ENCODE measurements around the gene CLEC4M.
A peak's percentile ranks its signal among the peaks of the same experiment; 100 is the strongest.
"Not testable (repeated sequence)": the region's sequence is repeated elsewhere in the genome, so short reads cannot be mapped to it uniquely, and the experiment has no call there.

CLEC4M gene

GRCh38 chr19:7772752-7773291 is 9.8 kb downstream of the CLEC4M start:
- no peak for DNase-seq (ENCODE audit: low read depth, low spot score)

GRCh38 chr19:7773841-7774240 is 10.8 kb downstream of the CLEC4M start:
- no peak for DNase-seq (ENCODE audit: low read depth, low spot score)

- DNase-seq (ENCODE audit: low read depth, low spot score), result no peak
Measured at GRCh38 chr19:7775761-7776160, 12.7 kb downstream of the CLEC4M start.

GRCh38 chr19:7778081-7778480 is 15.0 kb downstream of the CLEC4M start:
- no peak for DNase-seq (ENCODE audit: low read depth, low spot score)

- DNase-seq (ENCODE audit: low read depth, low spot score), result no peak
Measured at GRCh38 chr19:7779631-7780486, 16.8 kb downstream of the CLEC4M start.

GRCh38 chr19:7781157-7781556 is 18.1 kb downstream of the CLEC4M start:
- no peak for DNase-seq (ENCODE audit: low read depth, low spot score)

GRCh38 chr19:7783991-7784423 is 21.0 kb downstream of the CLEC4M start:
- DNase-seq (ENCODE audit: low read depth, low spot score), result no peak

GRCh38 chr19:7784856-7785255 is 21.8 kb downstream of the CLEC4M start:
- no peak for DNase-seq (ENCODE audit: low read depth, low spot score)

GRCh38 chr19:7787141-7787540 is 24.1 kb downstream of the CLEC4M start:
- no peak for DNase-seq (ENCODE audit: low read depth, low spot score)

- DNase-seq (ENCODE audit: low read depth, low spot score), result no peak
Measured at GRCh38 chr19:7787602-7788177, 24.6 kb downstream of the CLEC4M start.

- no peak for DNase-seq (ENCODE audit: low read depth, low spot score)
Measured at GRCh38 chr19:7788178-7788932, 25.3 kb downstream of the CLEC4M start.

- no peak for DNase-seq (ENCODE audit: low read depth, low spot score)
Measured at GRCh38 chr19:7788933-7789323, 25.9 kb downstream of the CLEC4M start.

- DNase-seq (ENCODE audit: low read depth, low spot score), result no peak
Measured at GRCh38 chr19:7789447-7789846, 26.4 kb downstream of the CLEC4M start.

- no peak for DNase-seq (ENCODE audit: low read depth, low spot score)
Measured at GRCh38 chr19:7790416-7790815, 27.4 kb downstream of the CLEC4M start.

GRCh38 chr19:7792281-7792680 is 29.2 kb downstream of the CLEC4M start:
- no peak for DNase-seq (ENCODE audit: low read depth, low spot score)

- not testable (repeated sequence) for DNase-seq (ENCODE audit: low read depth, low spot score)
Measured at GRCh38 chr19:7792701-7793100, 29.7 kb downstream of the CLEC4M start.

GRCh38 chr19:7793493-7793892 is 30.4 kb downstream of the CLEC4M start:
- no peak for DNase-seq (ENCODE audit: low read depth, low spot score)

- no peak for DNase-seq (ENCODE audit: low read depth, low spot score)
Measured at GRCh38 chr19:7795555-7796161, 32.6 kb downstream of the CLEC4M start.

GRCh38 chr19:7799640-7800355 is 36.8 kb downstream of the CLEC4M start:
- DNase-seq (ENCODE audit: low read depth, low spot score), result peak; percentile 46

GRCh38 chr19:7801020-7801570 is 38.1 kb downstream of the CLEC4M start:
- DNase-seq (ENCODE audit: low read depth, low spot score), result no peak

- DNase-seq (ENCODE audit: low read depth, low spot score), result no peak
Measured at GRCh38 chr19:7806234-7806633, 43.2 kb downstream of the CLEC4M start.
